Kidney (tissue), 14 donors: Measurements from ENCODE around the gene USP24. TPM values are rescaled to one million over a fixed set of nuclear protein-coding genes. Genes with fewer than 3 reads are reported as not detected.

Source experiments
- DNase-seq, 5 donors: peaks; one replicate each; pipeline ENCODE4 v3.0.0-alpha.2; 2013 to 2020
- FAIRE-seq: peaks from 2 replicates; lab custom pipeline; 2012; peaks lifted over from hg19 to GRCh38; lab: Jason Lieb, UNC
- H3K27ac ChIP-seq, 2 donors: one replicate each; pipeline ENCODE4 v1.7.0; 2013; ENCODE audit warnings: low read depth in 2 of 2, low read length in 2 of 2, inconsistent platforms in 1 of 2
- H3K27me3 ChIP-seq: one replicate; pipeline ENCODE4 v1.7.1; 2013; ENCODE audit warnings: low read length, inconsistent platforms; ENCODE audit not compliant: control insufficient read depth, insufficient read depth
- H3K36me3 ChIP-seq, 3 donors: one replicate each; pipeline versions ENCODE4 v1.7.0 to v1.7.1; 2013; ENCODE audit warnings: low read length in 3 of 3, control low read depth in 1 of 3, inconsistent platforms in 1 of 3; ENCODE audit not compliant: insufficient read depth in 3 of 3, control insufficient read depth in 2 of 3
- H3K4me1 ChIP-seq, 3 donors: one replicate each; pipeline versions ENCODE4 v1.7.0 to v1.7.1; 2013; ENCODE audit warnings: low read length in 3 of 3, inconsistent platforms in 1 of 3, low read depth in 1 of 3; ENCODE audit not compliant: control insufficient read depth in 2 of 3, insufficient read depth in 2 of 3
- H3K4me3 ChIP-seq, 3 donors: one replicate each; pipeline versions ENCODE4 v1.7.0 to v1.8.1; 2013; ENCODE audit warnings: low read length in 3 of 3, control low read depth in 1 of 3, inconsistent platforms in 1 of 3
- H3K9ac ChIP-seq, 3 donors: one replicate each; pipeline versions ENCODE4 v1.7.0 to v1.7.1; 2013; ENCODE audit warnings: low read length in 3 of 3, control low read depth in 1 of 3, inconsistent platforms in 1 of 3
- H3K9me3 ChIP-seq, 3 donors: one replicate each; pipeline versions ENCODE4 v1.7.0 to v1.7.1; 2013; ENCODE audit warnings: low read length in 3 of 3, control low read depth in 1 of 3, inconsistent platforms in 1 of 3; ENCODE audit not compliant: control insufficient read depth in 2 of 3, insufficient read depth in 1 of 3
- CTCF ChIP-seq: IDR thresholded peaks from 3 replicates; pipeline ENCODE4 v1.5.1; 2012; ENCODE audit warnings: mild to moderate bottlenecking, moderate library complexity, borderline replicate concordance; ENCODE audit not compliant: insufficient read depth; ENCODE audit errors: extremely low read depth
- intact Hi-C: fragments of 100-400 bp; cut with DNase I; formaldehyde crosslinking; loops from one replicate; pipeline ENCODE4 v1.11.1; 2022
- polyA plus RNA-seq: library from polyadenylated mRNA; stranded (reverse); fragments of 350-450 nt; fragmentation: Illumina TruSeq; extraction: RNeasy Lipid Tissue Mini Kit (QIAGEN cat#74804); gene quantifications from one replicate; pipeline ENCODE4 v1.2.3, GENCODE V29; 2014; ENCODE audit warnings: low read depth, low replicate concordance; ENCODE audit not compliant: insufficient read depth
- total RNA-seq: library from RNA; stranded (reverse); fragmentation: NEBNext Ultra II Directional; extraction: Animal tissue kit (Norgen Biotek cat#: 25700); gene quantifications from one replicate; pipeline ENCODE4 v1.2.1, GENCODE V29; 2021
- donor health status: control.
- donor health status: control.
- donor health status: control.
- donor health status: control.
- donor health status: control.
- donor health status: DM: yes; HTN: yes; CAD: no.
- donor health status: Normal renal cell carcinoma (clear cell type).

The USP24 gene
- total and polyA plus RNA-seq, 2 donors from 2014 or later, result 10.1 to 49.2 TPM

GRCh38 chr1:55071477-55071876 is 143.7 kb downstream of the USP24 start:
- no peak overlapping the region for H3K4me3 ChIP-seq
- intact Hi-C loops, result no loop called here
- TF ChIP-seq CTCF, result peak; percentile 11
- H3K9ac ChIP-seq, result no peak overlapping the region
- FAIRE-seq (no peak), DNase-seq (peak in 3 of 5 donors; percentile 46 to 72 (median 57))
- peaks cover 19 to 63% (median 43%) of the 10 kb centered on the region in 3 donors for H3K36me3 ChIP-seq
- no peaks in the 10 kb centered on the region for H3K9me3 ChIP-seq
- H3K27ac ChIP-seq, result no peak overlapping the region
- no peaks in the 10 kb centered on the region for H3K4me1 ChIP-seq
- no peaks in the 10 kb centered on the region for H3K27me3 ChIP-seq

- Histone ChIP-seq H3K36me3 (peaks cover 19 to 65% (median 43%) of the 10 kb centered on the region in 3 donors), H3K4me1 (peaks cover 0 to 2% (median 0%) of the 10 kb centered on the region in 3 donors), H3K4me3 (no peak overlapping the region), H3K9ac (no peak overlapping the region), H3K9me3 (no peaks in the 10 kb centered on the region), H3K27me3 (no peaks in the 10 kb centered on the region), H3K27ac (no peak overlapping the region)
- intact Hi-C loops, result no loop called here
- DNase-seq (peak in 1 of 5 donors; percentile 5), FAIRE-seq (no peak)
- TF ChIP-seq CTCF, result no peak
These were observed 144.6 kb downstream of the USP24 start for GRCh38 chr1:55070293-55071164.

GRCh38 chr1:55069280-55069679 is 145.9 kb downstream of the USP24 start:
- H3K4me1 ChIP-seq, result peaks cover 0 to 4% (median 2%) of the 10 kb centered on the region in 3 donors
- no peak overlapping the region for H3K9ac ChIP-seq
- H3K9me3 ChIP-seq, result no peaks in the 10 kb centered on the region
- H3K27ac ChIP-seq, result no peak overlapping the region
- peaks cover 19 to 60% (median 39%) of the 10 kb centered on the region in 3 donors for H3K36me3 ChIP-seq
- FAIRE-seq (no peak), DNase-seq (peak in 1 of 5 donors; percentile 7)
- no peaks in the 10 kb centered on the region for H3K27me3 ChIP-seq
- H3K4me3 ChIP-seq, result no peak overlapping the region
- no peak for TF ChIP-seq CTCF
- intact Hi-C loops, result no loop called here
